Left renal pelvis (tissue), 4 donors: Measurements from ENCODE around the gene ITPR1. TPM values are rescaled to one million over a fixed set of nuclear protein-coding genes. Genes with fewer than 3 reads are reported as not detected.

Experiments
- DNase-seq, 4 donors: peaks; one replicate each; pipeline ENCODE4 v3.0.0-alpha.2; 2013; ENCODE audit warnings: low read depth in 4 of 4, low spot score in 3 of 4
- polyA plus RNA-seq, 4 donors: library from polyadenylated mRNA; unstranded; fragments of 120-200 nt; gene quantifications; one replicate each; pipeline ENCODE4 v1.2.1, GENCODE V29; 2013; ENCODE audit not compliant: insufficient read length in 4 of 4

Gene ITPR1
- polyA plus RNA-seq, 4 donors, result 39.5 to 60.0 (median 57.1) TPM

DNA sequence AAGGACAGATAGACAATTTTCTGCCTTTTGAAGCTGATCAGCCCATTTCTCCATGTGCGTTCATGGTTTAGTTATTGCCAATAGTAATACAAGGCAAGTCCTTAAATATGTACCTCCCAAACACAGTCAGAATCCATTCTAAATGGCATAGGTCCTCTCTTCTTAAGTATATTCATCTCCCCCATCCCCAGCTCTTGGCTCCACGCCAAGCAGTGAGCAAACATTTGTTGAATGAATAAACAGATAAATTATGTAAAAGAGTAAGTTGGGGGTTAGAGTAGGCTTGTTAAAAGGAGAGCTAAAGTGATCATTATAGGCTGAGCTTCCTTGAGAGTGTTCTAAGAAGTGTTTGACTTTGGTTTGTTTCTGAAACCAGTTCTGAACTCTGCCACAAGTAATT lies 241.3 kb downstream of the ITPR1 start:
- no peak for DNase-seq

DNA sequence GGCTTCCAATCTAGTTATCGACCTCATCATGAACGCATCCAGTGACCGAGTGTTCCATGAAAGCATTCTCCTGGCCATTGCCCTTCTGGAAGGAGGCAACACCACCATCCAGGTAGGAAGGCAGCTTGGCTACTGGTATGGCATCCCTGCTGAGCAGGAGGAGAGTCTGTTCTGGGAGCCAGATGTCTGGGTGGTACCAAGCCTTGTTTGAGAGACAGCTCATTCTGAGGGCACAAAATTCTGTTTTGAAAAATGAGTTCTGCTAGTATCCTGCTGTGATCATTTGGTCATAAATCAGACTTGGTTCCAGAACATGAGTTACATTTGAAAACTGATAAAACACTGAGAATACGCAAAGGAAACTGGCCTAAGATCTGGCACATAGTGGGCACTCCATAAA lies 242.1 kb downstream of the ITPR1 start:
- DNase-seq, result no peak

DNA sequence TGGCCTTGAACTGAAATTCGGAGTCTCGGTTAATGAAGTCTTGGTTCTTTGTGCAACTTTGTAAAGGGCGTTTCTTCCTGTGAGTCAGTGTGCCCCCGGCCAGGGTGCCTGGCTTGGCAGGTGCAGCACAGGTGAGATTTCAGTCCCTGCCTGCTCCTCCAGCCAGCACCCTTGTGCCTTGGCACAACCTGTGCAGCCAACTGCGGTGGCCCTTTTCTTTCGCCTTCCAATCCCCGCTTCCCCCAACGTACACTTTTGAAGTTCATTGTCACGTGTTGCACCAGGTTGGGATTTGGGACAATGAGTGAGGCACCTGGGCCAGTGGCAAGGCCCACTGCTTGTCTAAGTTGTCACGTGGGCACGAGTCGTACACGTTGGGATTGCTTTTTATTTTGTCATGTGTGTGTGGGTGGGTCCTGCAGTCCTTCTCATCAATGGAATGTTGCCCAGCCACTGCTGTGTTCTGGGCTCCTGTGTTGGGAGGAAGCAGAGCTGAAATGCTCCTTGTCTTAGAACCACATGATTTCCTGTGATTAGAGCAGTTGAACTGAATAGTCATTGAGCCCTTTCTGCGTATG lies 243.2 kb downstream of the ITPR1 start:
- no peak for DNase-seq

DNA sequence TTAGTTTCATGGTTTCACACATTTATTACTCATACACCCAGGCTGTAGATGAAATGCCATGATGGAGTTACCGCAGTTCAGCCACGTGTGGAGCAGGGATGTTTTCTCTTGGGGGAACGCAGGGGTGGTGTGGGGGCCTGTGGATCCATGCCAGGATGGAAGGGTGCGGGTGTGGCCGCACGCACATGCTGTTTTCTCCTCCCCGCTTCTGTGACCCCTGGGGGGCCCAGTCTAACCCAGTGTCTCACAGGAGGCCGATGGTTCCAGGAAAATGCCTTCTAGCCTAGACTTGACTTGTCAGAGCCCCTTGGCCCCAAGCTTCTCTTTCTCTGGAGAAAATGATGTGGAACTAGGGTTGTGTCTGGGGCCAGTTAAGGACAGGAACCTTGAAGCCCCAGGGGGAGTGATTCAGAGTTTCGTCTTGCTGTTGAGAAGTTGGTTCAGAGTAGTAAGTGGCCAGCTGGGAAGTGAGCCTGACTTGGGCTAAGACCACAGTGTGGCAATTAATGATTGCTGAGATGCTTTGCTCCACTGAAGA lies 245.7 kb downstream of the ITPR1 start:
- no peak for DNase-seq

DNA sequence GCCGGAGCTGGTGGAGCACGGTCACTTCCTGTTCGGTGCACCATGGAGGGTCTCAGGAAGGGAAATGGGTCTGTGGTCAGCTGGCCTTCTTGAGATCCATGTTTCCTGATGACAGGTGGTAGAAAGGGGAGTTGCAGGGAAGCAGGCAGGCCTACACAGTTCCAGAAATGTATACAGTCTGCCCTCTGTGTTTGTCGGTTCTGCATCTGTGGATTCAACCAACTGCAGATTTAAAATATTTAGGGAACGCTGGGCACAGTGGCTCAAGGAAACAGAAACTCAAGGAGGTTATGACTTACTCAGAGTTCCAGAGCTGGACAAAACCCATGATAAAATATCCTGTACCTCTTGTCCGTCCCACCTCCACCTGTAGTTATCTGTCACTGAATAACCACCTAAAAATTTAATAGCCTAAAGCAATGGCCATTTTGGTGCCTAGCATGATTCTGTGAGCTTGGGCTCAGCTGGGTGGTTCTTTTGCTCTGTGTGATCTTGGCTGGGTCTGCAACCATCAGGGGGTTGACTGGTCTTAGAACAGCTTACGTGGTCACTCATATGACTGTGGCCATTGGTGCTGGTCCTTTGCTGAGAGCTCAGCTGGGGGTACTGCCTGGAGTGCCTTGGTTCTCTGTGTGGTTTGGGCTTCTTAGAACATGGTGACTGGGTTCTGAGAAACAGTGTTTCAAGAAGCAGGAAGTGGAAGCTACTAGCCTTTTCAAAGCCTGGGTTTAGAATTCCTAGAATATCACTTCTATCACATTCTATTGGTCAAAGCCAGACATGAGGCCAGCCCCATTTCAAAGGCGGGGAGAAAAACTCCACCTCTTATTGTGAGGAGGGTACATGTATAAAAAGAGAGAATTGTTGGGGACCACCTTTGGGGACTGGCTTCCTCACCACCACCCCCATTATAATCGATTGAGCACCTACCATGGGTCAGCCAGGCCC lies 246.4 kb downstream of the ITPR1 start:
- DNase-seq, result no peak

DNA sequence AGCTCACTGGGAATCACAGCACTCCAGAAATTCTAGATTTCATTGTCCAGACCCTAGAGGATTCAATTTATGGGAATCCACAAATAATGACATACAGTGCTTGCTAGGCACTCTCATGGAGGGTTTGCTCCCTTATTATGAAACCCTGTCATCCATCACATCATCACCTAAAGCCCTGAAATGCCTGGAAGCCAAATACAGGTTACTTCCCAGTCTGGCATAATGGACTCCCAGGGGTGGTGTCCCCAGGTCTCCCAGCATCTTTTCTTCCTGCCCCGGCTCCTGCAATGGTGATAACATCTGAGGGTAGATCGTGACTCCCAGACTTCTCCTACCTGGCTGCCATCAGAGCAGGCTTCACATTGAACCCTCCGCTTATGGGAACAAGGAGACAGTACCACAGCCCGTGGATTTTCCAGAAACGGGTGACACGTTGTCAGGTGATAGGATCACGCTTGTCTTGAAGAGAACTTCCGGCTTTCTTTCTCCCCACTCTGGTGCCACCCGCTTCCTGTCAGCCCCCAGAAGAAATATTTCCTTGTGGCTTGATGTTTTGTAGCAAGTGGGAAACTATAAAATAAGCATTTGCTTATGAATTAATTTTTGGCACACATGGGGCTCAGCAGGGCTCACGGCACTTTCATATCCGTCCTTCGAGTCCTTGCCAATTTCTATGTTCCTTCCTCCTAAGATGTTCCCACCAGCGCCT lies 247.4 kb downstream of the ITPR1 start:
- DNase-seq, result no peak

DNA sequence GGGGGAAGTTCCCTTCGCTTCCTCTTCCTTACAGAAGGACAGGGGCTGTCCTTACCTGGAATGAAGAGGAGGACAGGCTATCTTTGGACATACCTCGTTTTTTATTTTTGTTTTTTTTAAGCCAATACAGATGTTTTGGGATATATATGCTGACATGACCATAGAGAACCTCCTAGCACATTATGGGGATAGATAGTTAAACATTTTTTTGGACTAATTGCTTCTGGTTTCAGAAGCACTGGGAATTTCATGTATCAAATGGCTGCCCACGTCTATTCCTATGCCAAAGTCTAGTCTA lies 247.9 kb downstream of the ITPR1 start:
- DNase-seq, result no peak

DNA sequence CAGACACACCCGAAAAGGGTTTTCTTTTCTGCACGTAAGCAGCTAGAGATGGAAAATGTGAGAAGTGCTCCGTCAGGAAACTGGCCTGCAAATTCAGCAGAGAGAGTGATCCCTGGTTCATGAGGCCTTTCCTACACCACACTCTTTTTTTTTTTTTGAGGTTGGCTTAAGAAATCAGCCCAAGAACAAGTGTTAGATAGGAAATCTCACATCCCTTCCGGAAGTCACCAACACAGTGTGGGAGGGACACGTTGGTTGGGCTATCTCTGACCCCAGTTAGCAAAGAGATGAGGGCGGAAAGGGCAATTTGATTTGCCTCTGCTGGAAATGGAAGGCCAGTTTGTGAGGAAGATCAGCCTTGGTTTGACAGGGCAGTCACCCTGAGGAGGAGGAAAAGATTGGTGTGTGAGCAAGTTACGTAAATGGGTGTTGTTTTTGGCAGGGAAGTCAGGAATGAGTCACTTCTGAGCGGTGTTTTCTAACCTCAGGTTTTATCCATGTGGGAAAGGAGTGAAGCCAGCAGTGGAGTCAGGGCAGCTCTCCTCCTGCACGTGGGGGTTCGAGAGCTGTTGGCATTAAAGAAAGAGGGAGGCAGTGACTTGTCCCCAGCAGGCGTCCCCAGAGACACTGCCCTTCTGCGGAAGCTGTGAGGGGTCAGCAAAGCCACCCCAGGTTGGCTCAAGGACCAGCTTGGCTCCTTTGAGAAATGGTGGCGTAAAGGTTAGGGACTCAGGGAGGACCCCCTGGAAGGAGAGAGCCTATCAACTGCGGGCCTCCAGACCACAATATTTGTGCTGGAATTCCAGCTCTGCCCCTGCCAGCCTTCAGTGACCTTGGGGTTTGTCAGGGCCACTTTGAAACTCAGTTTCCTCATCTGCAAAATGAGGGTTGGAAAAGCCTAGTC lies 248.5 kb downstream of the ITPR1 start:
- no peak for DNase-seq

DNA sequence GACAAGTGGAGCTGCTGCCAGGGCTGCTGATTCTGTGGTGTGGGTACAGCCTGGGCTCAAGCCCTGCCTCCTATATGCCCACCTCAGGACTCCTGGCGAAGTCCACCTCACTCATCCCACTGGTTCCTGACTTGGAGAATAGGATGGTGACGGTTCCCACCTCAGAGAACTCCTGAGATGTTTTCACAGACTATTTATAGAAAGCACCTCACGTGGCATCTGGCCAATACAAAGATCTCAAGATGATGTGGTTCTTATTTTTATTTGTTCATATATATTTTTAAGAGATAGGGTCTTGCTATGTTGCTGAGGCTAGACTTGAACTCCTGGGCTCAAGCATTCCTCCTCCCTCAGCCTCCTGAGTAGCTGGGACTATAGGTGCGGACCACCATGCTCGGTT lies 249.2 kb downstream of the ITPR1 start:
- no peak for DNase-seq

DNA sequence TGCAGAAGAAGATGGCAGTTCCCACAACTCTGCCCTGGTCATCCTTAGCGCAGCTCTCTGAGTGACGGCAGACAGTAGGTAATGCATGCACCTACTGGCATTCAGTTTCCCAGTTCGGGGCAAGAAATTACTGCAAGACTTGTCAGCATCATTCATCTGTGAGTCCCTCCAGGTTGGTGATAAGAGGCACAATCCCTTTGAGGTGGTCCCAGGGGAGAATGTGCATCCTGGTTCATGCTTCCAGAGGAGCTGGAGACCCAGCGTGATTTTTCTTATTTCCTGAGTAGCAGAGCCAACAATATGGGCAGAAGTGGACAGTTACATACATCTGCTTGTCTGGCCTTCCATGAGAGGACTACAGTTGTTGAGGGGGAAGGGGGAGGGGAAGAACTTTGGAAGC lies 250.2 kb downstream of the ITPR1 start:
- DNase-seq, result no peak

DNA sequence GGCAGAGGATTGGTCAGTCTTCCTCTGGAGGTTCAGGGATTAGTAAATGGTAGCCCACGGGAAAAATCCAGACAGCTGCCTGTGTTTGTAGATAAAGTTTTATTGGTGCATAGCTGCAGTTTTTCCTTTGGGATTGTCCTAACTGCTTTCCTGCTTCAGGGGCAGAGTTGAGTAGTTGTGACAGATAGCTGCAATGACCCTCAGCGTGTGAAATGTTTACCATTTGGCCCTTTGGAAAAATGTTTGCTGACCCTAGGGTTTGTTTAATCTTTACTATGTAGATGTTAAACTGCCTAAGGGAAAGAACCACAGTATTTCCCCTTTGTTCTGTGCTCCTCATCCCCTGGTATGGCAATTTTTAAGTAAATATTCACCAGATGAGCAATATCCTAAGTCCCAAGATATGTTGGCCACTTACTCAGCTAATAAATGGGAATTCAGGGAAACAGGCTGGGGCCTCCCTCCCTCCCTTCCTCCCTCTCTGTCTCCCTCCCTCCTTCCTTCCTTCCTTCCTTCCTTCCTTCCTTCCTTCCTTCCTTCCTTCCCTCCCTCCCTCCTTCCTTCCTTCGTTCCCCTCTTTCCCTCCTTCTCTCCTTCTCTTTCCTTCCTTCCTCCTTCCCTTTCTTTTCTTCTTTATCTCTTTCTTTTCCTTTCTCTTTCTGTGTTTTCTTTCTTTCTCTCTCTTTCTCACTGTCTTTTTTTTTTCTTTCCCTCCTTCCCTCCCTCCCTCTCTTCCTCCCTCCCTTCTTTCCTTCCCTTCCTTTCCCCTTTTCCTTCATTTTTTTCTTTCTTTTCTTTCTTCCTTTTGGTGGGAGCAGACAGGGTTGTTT lies 251.5 kb downstream of the ITPR1 start:
- no peak for DNase-seq

DNA sequence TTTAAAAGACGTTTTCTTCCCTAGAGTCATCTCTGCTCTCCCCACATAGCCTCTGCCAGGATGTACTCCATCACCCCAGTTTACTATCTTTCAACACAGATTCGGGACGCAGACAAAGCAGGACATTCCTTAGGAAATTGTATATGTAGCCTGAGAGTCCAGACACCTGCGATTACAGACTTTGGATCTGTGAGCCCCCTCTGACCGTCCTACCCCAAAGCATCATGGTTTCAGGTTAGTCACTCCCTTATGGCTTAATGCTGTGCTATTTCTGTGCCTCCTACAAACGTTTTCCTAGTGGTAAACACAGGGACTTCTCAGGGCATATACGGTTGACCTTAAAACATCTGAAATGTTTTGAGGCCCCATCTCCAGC lies 252.1 kb downstream of the ITPR1 start:
- DNase-seq, result no peak

DNA sequence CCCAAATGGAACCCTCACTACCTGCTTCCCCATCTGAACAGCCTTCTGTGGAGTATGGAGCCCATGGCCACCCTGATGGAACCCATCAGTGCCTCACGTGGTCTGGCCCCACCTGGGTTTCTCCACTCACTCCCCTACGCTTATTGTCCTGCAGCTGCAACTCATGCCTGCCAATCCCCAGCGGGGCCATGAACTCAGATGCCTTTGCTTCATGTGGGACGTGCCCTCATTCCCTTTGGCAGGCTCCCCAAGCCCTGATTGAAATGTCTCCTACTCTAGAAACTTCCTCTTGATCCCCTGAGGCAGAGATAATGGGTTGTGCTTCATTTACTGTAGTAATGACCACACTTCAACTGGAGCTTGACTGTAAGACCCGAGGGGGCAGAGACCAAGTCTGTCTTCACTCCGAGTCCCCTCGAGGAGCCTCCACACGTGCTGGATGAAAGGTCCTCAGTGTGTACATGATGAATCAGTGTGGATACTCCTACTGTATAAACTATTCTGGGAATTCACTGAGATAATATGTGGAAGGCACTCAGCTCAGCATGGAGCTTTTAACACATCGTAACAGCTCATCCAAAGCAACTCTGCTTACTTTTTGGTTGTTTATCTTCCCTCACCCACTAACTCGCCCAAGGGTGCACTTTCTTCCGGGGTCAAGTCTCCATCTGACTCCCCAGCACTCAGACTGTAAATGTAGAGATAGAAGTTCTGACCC lies 253.3 kb downstream of the ITPR1 start:
- DNase-seq, result no peak

DNA sequence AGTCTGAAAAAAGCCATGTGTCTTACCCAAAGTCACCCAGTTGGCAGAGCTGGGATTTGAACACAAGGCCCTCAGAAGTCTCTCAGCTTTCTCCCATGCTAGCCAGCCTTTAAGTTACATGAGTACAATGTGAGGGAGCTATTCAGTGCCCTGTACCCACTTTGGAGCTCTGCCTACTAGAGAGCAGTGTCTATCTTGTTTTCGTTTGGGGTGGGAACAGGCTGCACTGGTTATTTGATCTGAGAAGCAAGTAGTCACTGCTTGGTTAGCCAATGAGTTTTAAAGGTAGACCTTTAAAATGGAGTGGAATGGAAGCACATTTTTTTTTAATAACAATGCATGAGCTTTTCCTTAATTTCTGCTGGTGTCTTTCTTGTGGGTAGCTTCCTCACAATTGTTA lies 255.0 kb downstream of the ITPR1 start:
- DNase-seq, result no peak

DNA sequence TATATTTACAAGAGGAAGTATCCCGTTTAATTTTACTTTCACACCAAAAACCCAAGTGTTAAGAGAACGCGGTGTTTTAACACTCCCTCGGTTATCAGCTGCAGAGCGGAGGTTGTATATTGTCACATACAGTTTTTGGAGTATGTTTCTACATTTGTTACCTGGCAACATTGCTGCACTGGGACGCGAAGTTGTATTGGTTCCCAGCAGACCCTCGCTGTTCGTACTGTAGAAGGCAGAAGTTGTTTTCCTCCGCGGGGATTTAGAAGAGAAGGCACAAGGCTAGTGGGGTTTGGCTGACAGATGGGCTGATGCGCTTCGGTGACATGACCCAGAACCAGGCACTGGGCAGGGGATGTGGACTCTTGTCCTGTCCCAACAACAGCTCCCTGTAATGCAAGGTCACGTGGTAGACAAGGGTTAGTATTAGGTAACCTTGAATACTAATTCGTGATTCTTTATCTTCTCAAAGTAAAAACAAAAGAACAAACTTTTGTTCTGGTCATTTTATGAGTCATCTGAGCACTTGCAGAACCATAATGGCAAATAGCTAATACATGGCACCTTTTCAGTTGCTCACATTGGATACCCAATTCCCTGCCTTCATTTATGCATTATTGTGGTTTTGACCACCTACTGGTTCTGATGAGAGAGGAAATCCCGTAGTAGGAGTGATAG lies 255.7 kb downstream of the ITPR1 start:
- no peak for DNase-seq

DNA sequence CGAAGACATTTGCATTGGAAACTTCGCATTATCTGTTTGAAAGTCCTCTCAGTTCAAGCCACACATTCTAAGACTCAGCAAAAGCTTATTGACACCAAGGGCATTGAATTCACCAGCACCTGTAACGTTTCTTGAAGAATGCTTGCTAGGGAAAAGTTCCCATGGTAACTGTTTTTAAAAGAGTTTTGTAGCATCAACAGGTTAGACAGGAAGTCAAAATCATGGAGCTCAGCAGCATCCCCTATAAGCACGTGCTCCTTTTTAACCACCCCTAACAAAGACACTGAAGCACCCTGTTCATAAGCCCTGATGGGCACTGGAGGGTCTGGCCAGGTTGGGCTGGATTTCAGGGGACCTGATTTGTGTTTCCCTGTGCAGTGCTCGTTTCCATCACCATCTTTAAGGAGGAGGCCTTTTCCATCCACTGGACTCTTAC lies 256.4 kb downstream of the ITPR1 start:
- DNase-seq, result no peak

DNA sequence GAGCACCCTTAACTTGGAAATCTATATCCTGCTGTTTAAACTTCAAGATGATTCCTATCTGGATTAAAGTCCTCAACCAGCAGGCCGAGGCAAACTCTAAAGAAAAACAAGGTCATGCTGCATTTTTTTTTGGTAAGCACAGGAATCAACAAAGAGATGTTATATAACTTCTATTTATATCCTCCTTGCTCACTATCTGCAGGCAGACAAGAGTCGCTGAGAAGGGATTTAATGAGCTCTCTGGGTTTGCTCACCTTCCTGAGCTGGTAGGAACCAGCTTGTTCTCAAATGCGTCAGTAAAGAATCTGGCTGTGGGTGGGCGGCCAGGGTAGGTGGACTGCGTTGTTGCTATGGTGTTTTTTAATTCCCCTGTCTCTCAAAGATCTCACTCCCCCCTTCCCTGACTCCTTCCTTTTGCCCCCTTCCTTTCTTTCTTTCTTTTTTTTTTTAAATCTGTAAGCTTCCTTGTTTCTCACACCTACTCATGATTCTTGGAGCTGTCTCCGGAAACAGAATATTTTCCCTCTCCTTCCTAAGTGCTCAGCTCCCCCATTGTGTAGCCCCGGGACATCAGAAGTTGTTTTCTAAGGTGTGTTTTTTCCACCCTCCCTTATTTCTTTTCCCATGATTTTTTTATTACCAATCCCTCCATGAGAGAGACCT lies 257.3 kb downstream of the ITPR1 start:
- no peak for DNase-seq

DNA sequence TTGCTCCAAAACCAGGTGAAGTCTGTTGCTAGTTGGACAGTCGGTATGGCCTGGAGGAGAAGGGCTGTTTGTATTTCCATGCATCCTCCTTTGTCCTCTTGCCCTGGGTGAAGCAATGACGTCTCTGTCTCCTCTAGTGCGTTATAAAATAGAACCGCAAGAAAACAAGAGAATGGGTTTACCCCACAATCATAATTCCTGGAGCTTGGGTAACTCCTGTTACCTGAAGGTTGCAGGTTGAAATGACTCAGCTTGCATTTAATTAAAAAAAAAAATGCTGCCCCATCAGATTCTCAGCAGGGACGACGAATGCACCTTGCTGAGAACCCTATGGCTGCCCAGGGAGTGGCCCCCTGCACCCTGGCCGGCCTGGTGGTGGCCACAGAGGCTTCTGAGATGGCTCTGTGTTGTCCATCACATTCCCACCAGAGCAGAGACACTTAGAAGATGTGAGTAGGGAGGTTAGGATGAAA lies 257.9 kb downstream of the ITPR1 start:
- no peak for DNase-seq
